Measurements from ENCODE around the gene BCL11B. TPM values are rescaled to one million over a fixed set of nuclear protein-coding genes. Genes with fewer than 3 reads are reported as not detected.
A peak's percentile ranks its signal among the peaks of the same experiment; 100 is the strongest.

BCL11B gene
- total RNA-seq, 1 donor from 2014 or later: 1.0 TPM

DNA sequence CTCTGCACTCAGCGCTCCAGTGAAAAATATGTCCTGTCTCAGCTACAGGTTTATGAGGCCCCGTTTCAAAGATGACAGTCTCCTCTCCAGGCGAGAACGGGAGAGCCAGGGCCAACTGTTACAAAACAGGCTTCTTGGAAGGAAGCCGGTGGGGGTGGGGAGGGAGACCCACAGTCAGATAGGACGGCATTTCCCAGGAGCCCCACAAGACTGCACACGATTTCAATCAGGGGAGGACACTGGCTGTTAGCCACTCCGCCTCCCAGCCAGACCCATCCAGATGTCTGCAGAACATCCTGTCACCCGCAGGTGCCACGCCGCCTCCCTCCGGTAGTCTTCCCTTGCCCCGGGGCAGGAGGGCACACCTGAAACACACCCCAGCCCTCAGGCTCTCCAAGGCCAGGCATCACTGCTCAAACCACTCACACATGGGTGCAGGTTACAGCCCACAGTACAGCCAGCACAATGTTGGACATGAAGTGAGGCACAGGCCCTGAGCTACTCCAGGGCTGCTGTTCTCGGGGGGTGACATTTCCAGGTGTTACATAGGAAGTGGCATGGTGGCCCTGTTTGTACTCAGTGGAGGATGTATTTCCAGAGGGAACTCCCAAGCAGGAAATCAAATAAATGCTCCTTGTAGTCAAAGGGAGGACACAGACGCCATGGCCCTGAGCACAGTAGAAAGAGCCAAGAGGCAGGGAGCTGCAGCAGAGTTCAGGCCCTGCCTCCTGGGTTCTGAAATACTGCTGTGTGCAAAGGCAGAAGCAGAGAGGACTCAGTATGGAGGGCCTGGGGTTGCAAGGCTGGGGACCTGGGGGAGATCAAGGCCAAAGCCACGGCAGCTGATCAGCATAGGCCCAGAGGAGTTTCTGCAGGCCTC, 138.1 kb downstream of the BCL11B start:
- DNase-seq (ENCODE audit: low spot score): peak; percentile 3
- H3K4me1 Mint-ChIP-seq (ENCODE audit: unreplicated experiment): peaks cover 18% of the 10 kb centered on the region

DNA sequence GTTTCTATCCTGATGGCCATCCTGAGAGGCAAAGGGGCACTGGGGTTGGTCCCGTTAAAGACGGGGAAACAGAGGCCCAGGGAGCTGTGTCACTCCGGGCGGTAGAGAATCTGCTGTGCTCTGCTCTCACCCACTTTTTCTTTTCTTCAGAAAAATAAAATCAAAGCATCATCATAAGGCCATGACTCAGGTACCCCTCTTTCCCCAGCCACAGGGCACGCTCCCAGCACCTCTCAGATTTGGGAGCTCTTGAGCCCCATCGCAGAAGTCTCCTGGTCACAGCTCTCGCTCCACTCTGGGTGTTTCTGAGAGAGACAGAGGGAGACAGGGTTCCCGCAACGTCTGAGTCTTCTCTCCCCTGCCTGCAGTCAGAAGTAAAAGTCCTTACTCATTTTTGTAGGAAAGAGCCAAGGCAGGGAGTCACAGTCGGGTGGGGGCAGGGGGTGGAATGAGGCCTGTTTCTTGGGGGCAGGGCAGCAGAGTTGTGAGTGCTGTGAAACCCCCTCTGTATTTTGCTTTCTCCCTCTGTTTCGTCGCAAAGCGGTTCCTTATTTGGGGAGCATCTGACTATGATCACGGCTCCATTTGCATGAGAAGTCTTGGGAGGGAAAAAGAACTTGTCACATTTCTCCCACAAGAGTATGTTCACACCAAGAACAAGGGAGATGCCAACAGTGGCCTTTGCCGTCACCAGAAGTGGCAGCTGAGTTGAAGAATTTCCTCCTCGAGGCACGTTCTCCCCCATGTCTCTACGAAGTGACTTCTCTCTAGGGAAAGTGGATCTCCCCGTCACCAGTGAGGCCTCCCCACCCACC, 139.0 kb downstream of the BCL11B start:
- peaks cover 3% of the 10 kb centered on the region for H3K36me3 Mint-ChIP-seq (ENCODE audit: low read depth, unreplicated experiment)
- H3K4me1 Mint-ChIP-seq (ENCODE audit: unreplicated experiment): peaks cover 21% of the 10 kb centered on the region
- no peaks in the 10 kb centered on the region for H3K9me3 Mint-ChIP-seq (ENCODE audit: unreplicated experiment)
- TF ChIP-seq, protein P1, sequence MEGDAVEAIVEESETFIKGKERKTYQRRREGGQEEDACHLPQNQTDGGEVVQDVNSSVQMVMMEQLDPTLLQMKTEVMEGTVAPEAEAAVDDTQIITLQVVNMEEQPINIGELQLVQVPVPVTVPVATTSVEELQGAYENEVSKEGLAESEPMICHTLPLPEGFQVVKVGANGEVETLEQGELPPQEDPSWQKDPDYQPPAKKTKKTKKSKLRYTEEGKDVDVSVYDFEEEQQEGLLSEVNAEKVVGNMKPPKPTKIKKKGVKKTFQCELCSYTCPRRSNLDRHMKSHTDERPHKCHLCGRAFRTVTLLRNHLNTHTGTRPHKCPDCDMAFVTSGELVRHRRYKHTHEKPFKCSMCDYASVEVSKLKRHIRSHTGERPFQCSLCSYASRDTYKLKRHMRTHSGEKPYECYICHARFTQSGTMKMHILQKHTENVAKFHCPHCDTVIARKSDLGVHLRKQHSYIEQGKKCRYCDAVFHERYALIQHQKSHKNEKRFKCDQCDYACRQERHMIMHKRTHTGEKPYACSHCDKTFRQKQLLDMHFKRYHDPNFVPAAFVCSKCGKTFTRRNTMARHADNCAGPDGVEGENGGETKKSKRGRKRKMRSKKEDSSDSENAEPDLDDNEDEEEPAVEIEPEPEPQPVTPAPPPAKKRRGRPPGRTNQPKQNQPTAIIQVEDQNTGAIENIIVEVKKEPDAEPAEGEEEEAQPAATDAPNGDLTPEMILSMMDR (IDR thresholded peaks at IDR 0.05; ENCODE audit: unreplicated experiment): no peak
- H3K27me3 Mint-ChIP-seq (ENCODE audit: unreplicated experiment): peaks cover 14% of the 10 kb centered on the region
- no peak overlapping the region for H3K4me3 Mint-ChIP-seq (ENCODE audit: unreplicated experiment)
- H3K27ac Mint-ChIP-seq (ENCODE audit: unreplicated experiment): no peak overlapping the region
- DNase-seq (ENCODE audit: low spot score): peak; percentile 1

More for the DNA sequence above, 138.1 kb downstream of the BCL11B start:
- Mint-ChIP-seq H3K4me3 (ENCODE audit: unreplicated experiment) (no peak overlapping the region), H3K9me3 (ENCODE audit: unreplicated experiment) (no peaks in the 10 kb centered on the region), H3K27me3 (ENCODE audit: unreplicated experiment) (peaks cover 14% of the 10 kb centered on the region), H3K27ac (ENCODE audit: unreplicated experiment) (no peak overlapping the region), H3K36me3 (ENCODE audit: low read depth, unreplicated experiment) (no peaks in the 10 kb centered on the region)
- TF ChIP-seq, protein P1 (IDR thresholded peaks at IDR 0.05; ENCODE audit: unreplicated experiment): no peak

DNA sequence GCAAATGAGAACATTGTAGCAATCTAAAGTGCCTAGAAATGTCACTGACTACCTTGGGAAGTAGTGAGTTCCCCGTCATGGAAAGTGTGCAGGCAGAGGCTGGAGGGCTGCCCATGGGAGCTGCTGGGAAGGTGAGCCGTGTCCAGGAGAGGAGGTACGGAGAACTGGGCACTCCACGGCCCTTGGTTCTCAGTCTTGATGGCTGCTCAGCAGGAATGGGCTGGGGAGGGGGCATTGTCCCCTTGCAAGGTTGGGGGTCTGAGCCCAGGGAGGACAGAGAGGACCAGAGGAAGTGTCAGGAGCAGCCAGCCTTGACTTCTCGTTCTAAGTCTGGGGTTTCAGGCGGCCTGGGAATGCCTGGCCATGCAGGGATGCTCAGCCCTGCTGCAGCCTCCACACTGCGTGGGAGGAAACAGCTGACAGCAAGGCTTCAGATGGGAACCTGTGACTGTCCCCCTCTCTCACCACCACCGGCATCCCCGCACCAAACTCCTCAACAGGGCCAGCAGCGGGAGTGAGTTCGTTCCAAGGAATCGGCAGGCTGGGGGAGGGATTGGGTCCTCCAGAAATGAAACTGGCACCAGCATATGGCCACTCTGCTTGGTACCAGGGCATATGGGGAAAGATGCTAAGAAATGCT, 140.2 kb downstream of the BCL11B start:
- TF ChIP-seq, protein P1 (IDR thresholded peaks at IDR 0.05; ENCODE audit: unreplicated experiment): no peak
- DNase-seq (ENCODE audit: low spot score): peak; percentile 1
- Mint-ChIP-seq H3K36me3 (ENCODE audit: low read depth, unreplicated experiment) (peaks cover 3% of the 10 kb centered on the region), H3K9me3 (ENCODE audit: unreplicated experiment) (no peaks in the 10 kb centered on the region), H3K27ac (ENCODE audit: unreplicated experiment) (no peak overlapping the region), H3K27me3 (ENCODE audit: unreplicated experiment) (peaks cover 9% of the 10 kb centered on the region), H3K4me3 (ENCODE audit: unreplicated experiment) (no peak overlapping the region), H3K4me1 (ENCODE audit: unreplicated experiment) (peaks cover 25% of the 10 kb centered on the region)

DNA sequence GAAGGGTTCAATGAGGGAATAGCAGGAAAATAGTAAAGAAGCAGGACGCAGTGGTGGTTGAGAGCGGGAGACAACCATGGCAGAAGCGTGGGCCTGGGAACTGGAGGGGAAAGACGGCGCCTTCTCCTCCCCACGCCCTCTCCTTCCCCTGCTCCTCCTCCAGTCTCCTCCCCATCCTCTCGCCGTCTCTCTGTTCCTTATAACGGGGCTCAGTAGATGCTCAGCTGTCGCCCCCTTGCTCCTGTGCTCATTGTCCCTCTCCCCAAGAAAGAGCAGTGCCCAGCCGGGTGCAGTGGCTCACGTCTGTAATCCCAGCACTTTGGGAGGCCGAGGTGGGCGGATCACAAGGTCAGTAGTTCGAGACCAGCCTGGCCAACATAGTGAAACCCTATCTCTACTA, 142.0 kb downstream of the BCL11B start:
- Mint-ChIP-seq H3K36me3 (ENCODE audit: low read depth, unreplicated experiment) (peaks cover 3% of the 10 kb centered on the region), H3K9me3 (ENCODE audit: unreplicated experiment) (no peaks in the 10 kb centered on the region), H3K4me3 (ENCODE audit: unreplicated experiment) (no peak overlapping the region), H3K4me1 (ENCODE audit: unreplicated experiment) (peaks cover 23% of the 10 kb centered on the region), H3K27ac (ENCODE audit: unreplicated experiment) (no peak overlapping the region), H3K27me3 (ENCODE audit: unreplicated experiment) (peaks cover 5% of the 10 kb centered on the region)
- TF ChIP-seq, protein P1 (IDR thresholded peaks at IDR 0.05; ENCODE audit: unreplicated experiment): no peak
- no peak for DNase-seq (ENCODE audit: low spot score)

Measured in endothelial cell (in vitro differentiated cells).